HepG2 (cell line): ENCODE measurements around the gene EBF4. TPM values are rescaled to one million over a fixed set of nuclear protein-coding genes. Genes with fewer than 3 reads are reported as not detected.
A peak's percentile ranks its signal among the peaks of the same experiment; 100 is the strongest.

ENCODE experiments used
- HOXA5 ChIP-seq: sonication (generic); formaldehyde crosslinking; IDR thresholded peaks from 2 replicates; pipeline ENCODE4 v1.4.0; 2020; ENCODE audit warnings: missing genetic modification reagents
- HOXD1 ChIP-seq: sonication (generic); formaldehyde crosslinking; IDR thresholded peaks from 2 replicates; pipeline ENCODE4 v1.5.0; 2020; ENCODE audit warnings: missing genetic modification reagents
- KLF12 ChIP-seq: sonication (generic); formaldehyde crosslinking; IDR thresholded peaks from 2 replicates; pipeline ENCODE4 v1.4.0; 2020; ENCODE audit warnings: missing genetic modification reagents, borderline replicate concordance
- KLF13 ChIP-seq: sonication (generic); formaldehyde crosslinking; IDR thresholded peaks from 2 replicates; pipeline ENCODE4 v1.4.0; 2020; ENCODE audit warnings: mild to moderate bottlenecking, missing genetic modification reagents
- MZF1 ChIP-seq: sonication (generic); formaldehyde crosslinking; IDR thresholded peaks from 2 replicates; pipeline ENCODE4 v1.8.1; 2023; ENCODE audit warnings: mild to moderate bottlenecking, missing genetic modification reagents, borderline replicate concordance
- NFIB ChIP-seq: sonication (generic); formaldehyde crosslinking; IDR thresholded peaks from 2 replicates; pipeline ENCODE4 v1.9.0; 2021; ENCODE audit warnings: missing genetic modification reagents, mild to moderate bottlenecking, borderline replicate concordance
- PAWR ChIP-seq: sonication (generic); formaldehyde crosslinking; IDR thresholded peaks from 2 replicates; pipeline ENCODE4 v1.4.0; 2020; ENCODE audit warnings: missing genetic modification reagents, mild to moderate bottlenecking, borderline replicate concordance
- SRF ChIP-seq: IDR thresholded peaks from 2 replicates; pipeline ENCODE4 v1.6.1; 2011; ENCODE audit warnings: mild to moderate bottlenecking, low read depth, low read length, moderate library complexity
- U2AF1 ChIP-seq: fragments of 200-400 bp; formaldehyde crosslinking; optimal IDR thresholded peaks from 2 replicates; pipeline ENCODE3; 2017; ENCODE audit warnings: mild to moderate bottlenecking, low read depth, low read length
- ZFP37 ChIP-seq: sonication (generic); formaldehyde crosslinking; IDR thresholded peaks from 2 replicates; pipeline ENCODE4 v1.4.0; 2020; ENCODE audit warnings: missing genetic modification reagents, borderline replicate concordance
- ZFP90 ChIP-seq: sonication (generic); formaldehyde crosslinking; IDR thresholded peaks from 2 replicates; pipeline ENCODE4 v1.8.0; 2022; ENCODE audit warnings: missing genetic modification reagents, mild to moderate bottlenecking, inconsistent platforms, borderline replicate concordance
- ZMAT3 ChIP-seq: sonication (generic); formaldehyde crosslinking; conservative IDR thresholded peaks from 2 replicates; pipeline ENCODE4 v1.7.0; 2021; ENCODE audit warnings: missing genetic modification reagents
- ZMYM2 ChIP-seq: sonication (generic); formaldehyde crosslinking; IDR thresholded peaks from 2 replicates; pipeline ENCODE4 v1.8.0; 2022; ENCODE audit warnings: mild to moderate bottlenecking, missing genetic modification reagents
- ZNF337 ChIP-seq: sonication (generic); formaldehyde crosslinking; IDR thresholded peaks from 2 replicates; pipeline ENCODE4 v1.5.1; 2020; ENCODE audit warnings: missing genetic modification reagents, low read depth, mild to moderate bottlenecking, borderline replicate concordance
- ZNF558 ChIP-seq: sonication (generic); formaldehyde crosslinking; IDR thresholded peaks from 2 replicates; pipeline ENCODE4 v1.9.0; 2022; ENCODE audit warnings: mild to moderate bottlenecking, missing genetic modification reagents, borderline replicate concordance
- ZNF678 ChIP-seq: sonication (generic); formaldehyde crosslinking; IDR thresholded peaks from 2 replicates; pipeline ENCODE4 v1.4.0; 2020; ENCODE audit warnings: mild to moderate bottlenecking, missing genetic modification reagents
- ZNF879 ChIP-seq: sonication (generic); formaldehyde crosslinking; IDR thresholded peaks from 2 replicates; pipeline ENCODE4 v1.8.1; 2023; ENCODE audit warnings: missing genetic modification reagents
- polyA plus RNA-seq, 8 experiments: library from polyadenylated mRNA; depleted of rRNA in 3 of 8; stranded (reverse) in 7 of 8; unstranded in 1 of 8; fragments of >200 nt; fragmentation: Illumina TruSeq in 4 of 8; extraction: Trizol in 4 of 8; gene quantifications; 2 replicates each; pipeline versions ENCODE4 v1.2.1 to v1.2.3, GENCODE V29; 2011 to 2016; ENCODE audit warnings: low read depth in 4 of 8, missing spikeins in 1 of 8, mixed read lengths in 1 of 8; ENCODE audit not compliant: insufficient read depth in 1 of 8
- total RNA-seq, 5 experiments: library from RNA; depleted of rRNA; stranded (reverse); fragments of >200 nt; fragmentation: Illumina TruSeq; extraction: Trizol; gene quantifications; 2 replicates each; pipeline ENCODE4 v1.2.3, GENCODE V29; 2016; ENCODE audit warnings: low read depth in 1 of 5
- TF ChIP-seq, protein P1 (sequence below): sonication (generic); formaldehyde crosslinking; IDR thresholded peaks from 2 replicates; pipeline ENCODE4 v1.5.0; 2020; ENCODE audit warnings: missing genetic modification reagents
- TF ChIP-seq, protein P2 (sequence below): sonication (generic); formaldehyde crosslinking; IDR thresholded peaks from 2 replicates; pipeline ENCODE4 v1.5.0; 2020; ENCODE audit warnings: missing genetic modification reagents
- TF ChIP-seq, protein P3 (sequence below): sonication (generic); formaldehyde crosslinking; IDR thresholded peaks from 2 replicates; pipeline ENCODE4 v1.5.0; 2020; ENCODE audit warnings: missing genetic modification reagents, mild to moderate bottlenecking, borderline replicate concordance
- TF ChIP-seq, protein P4 (sequence below): sonication (generic); formaldehyde crosslinking; IDR thresholded peaks from 2 replicates; pipeline ENCODE4 v1.5.1; 2020; ENCODE audit warnings: missing genetic modification reagents, mild to moderate bottlenecking, borderline replicate concordance
- TF ChIP-seq, protein P5 (sequence below): sonication (generic); formaldehyde crosslinking; IDR thresholded peaks from 2 replicates; pipeline ENCODE4 v1.4.0; 2020; ENCODE audit warnings: mild to moderate bottlenecking, missing genetic modification reagents
- TF ChIP-seq, protein P6 (sequence below): IDR thresholded peaks from 2 replicates; pipeline ENCODE4 v1.4.0; 2020; ENCODE audit warnings: mild to moderate bottlenecking, missing genetic modification reagents

The EBF4 gene
- total and polyA plus RNA-seq, 2 of the 13 experiments (the other 11 are each of a cell fraction or from before 2014, with no cell fraction given) = 0.84 to 2.2 TPM

DNA sequence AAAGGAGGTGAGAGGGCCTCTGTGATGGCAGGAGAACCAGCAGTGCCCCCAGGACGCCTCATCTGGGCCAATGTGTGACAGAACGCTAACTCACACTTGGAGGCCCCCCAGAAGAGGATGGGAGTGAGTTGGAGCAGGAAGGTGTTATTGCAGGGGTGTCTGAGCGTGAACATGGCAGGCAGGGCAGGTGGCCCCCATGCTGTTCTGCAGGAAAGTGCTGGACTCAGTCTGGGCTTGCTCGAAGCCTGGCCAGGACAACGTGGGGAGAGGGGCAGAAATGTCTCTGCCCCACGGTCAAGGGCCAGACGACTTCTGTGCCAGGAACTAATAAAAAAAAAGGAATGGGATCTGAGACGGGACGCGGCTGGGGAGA lies 931 bp upstream of the EBF4 start (continued):
- no peak for TF ChIP-seq HOXA5
- no peak for TF ChIP-seq ZNF678
- TF ChIP-seq, protein P1, sequence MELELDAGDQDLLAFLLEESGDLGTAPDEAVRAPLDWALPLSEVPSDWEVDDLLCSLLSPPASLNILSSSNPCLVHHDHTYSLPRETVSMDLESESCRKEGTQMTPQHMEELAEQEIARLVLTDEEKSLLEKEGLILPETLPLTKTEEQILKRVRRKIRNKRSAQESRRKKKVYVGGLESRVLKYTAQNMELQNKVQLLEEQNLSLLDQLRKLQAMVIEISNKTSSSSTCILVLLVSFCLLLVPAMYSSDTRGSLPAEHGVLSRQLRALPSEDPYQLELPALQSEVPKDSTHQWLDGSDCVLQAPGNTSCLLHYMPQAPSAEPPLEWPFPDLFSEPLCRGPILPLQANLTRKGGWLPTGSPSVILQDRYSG (CRISPR knock-in tag) = no peak
- no peak for TF ChIP-seq ZNF558 (CRISPR knock-in tag)
- TF ChIP-seq, protein P2, sequence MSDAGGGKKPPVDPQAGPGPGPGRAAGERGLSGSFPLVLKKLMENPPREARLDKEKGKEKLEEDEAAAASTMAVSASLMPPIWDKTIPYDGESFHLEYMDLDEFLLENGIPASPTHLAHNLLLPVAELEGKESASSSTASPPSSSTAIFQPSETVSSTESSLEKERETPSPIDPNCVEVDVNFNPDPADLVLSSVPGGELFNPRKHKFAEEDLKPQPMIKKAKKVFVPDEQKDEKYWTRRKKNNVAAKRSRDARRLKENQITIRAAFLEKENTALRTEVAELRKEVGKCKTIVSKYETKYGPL (CRISPR knock-in tag) = no peak
- no peak for TF ChIP-seq KLF13
- 0 out of 2 replicates have a peak, but pooled peaks have one; percentile 23 for TF ChIP-seq ZNF879 (CRISPR knock-in tag)
- no peak for TF ChIP-seq SRF
- no peak for TF ChIP-seq U2AF1
- TF ChIP-seq KLF12 = 0 out of 2 replicates have a peak, but pooled peaks have one; percentile 28
- TF ChIP-seq PAWR (CRISPR knock-in tag) = no peak
- no peak for TF ChIP-seq ZFP37 (CRISPR knock-in tag)
- 0 out of 2 replicates have a peak, but pooled peaks have one; percentile 26 for TF ChIP-seq NFIB (CRISPR knock-in tag)
- TF ChIP-seq ZMYM2 (CRISPR knock-in tag) = peak; percentile 56; the same call in 1 of the 2 replicates
- TF ChIP-seq, protein P3, sequence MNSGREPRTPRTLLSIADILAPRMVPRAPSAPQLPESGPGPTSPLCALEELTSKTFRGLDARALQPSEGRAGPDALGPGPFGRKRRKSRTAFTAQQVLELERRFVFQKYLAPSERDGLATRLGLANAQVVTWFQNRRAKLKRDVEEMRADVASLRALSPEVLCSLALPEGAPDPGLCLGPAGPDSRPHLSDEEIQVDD (CRISPR knock-in tag) = no peak
- TF ChIP-seq HOXD1 (CRISPR knock-in tag) = no peak
- TF ChIP-seq, protein P4, sequence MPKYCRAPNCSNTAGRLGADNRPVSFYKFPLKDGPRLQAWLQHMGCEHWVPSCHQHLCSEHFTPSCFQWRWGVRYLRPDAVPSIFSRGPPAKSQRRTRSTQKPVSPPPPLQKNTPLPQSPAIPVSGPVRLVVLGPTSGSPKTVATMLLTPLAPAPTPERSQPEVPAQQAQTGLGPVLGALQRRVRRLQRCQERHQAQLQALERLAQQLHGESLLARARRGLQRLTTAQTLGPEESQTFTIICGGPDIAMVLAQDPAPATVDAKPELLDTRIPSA (CRISPR knock-in tag) = no peak
- TF ChIP-seq ZFP90 (CRISPR knock-in tag) = no peak
- TF ChIP-seq, protein P5, sequence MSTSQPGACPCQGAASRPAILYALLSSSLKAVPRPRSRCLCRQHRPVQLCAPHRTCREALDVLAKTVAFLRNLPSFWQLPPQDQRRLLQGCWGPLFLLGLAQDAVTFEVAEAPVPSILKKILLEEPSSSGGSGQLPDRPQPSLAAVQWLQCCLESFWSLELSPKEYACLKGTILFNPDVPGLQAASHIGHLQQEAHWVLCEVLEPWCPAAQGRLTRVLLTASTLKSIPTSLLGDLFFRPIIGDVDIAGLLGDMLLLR = no peak
- TF ChIP-seq ZMAT3 = no peak
- TF ChIP-seq, protein P6, sequence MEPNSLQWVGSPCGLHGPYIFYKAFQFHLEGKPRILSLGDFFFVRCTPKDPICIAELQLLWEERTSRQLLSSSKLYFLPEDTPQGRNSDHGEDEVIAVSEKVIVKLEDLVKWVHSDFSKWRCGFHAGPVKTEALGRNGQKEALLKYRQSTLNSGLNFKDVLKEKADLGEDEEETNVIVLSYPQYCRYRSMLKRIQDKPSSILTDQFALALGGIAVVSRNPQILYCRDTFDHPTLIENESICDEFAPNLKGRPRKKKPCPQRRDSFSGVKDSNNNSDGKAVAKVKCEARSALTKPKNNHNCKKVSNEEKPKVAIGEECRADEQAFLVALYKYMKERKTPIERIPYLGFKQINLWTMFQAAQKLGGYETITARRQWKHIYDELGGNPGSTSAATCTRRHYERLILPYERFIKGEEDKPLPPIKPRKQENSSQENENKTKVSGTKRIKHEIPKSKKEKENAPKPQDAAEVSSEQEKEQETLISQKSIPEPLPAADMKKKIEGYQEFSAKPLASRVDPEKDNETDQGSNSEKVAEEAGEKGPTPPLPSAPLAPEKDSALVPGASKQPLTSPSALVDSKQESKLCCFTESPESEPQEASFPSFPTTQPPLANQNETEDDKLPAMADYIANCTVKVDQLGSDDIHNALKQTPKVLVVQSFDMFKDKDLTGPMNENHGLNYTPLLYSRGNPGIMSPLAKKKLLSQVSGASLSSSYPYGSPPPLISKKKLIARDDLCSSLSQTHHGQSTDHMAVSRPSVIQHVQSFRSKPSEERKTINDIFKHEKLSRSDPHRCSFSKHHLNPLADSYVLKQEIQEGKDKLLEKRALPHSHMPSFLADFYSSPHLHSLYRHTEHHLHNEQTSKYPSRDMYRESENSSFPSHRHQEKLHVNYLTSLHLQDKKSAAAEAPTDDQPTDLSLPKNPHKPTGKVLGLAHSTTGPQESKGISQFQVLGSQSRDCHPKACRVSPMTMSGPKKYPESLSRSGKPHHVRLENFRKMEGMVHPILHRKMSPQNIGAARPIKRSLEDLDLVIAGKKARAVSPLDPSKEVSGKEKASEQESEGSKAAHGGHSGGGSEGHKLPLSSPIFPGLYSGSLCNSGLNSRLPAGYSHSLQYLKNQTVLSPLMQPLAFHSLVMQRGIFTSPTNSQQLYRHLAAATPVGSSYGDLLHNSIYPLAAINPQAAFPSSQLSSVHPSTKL (CRISPR knock-in tag) = no peak
- TF ChIP-seq MZF1 = no peak
- no peak for TF ChIP-seq ZNF337 (CRISPR knock-in tag)
